Measurements from ENCODE around the gene EXOC3.

DNA sequence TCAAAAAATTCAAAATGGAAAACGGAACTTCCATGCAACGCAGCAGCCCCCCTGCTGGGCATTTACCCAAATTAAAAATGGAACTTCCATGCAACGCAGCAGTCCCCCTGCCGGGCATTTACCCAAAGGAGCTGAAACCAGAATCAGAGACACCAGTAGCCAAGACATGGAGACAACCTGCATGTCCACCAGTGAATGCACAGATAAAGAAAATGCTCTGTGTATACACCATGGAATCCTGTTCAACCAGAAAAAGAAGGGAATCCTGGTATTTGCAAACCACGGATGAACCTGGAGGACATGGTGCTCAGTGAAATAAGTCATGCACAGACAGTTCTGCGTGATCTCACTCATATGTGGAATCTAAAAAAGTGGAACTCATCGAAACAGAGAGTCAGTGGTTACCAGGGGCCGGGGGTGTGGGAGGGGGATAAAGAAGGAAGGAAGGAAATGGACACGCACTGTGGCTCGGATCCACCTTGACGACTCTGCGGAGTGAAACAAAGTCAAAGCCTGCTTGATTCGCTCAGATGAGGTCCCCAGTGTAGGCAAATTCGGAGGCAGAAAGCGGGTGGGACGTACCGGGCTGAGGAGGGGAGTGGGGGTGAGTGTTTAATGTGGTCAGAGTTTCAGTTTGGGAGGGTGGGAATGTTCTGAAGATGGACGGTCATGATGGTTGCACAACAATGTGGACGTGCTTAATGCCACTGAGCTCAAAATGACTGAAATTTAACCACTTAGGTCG is 40.2 kb upstream of the EXOC3 start:
- TF ChIP-seq POLR2A (IDR thresholded peaks at IDR 0.05; ENCODE audit: low read depth, low read length) (0 out of 2 replicates have a peak, but pooled peaks have one; percentile 34), POLR2AphosphoS5 (IDR thresholded peaks at IDR 0.05; ENCODE audit: low read depth, low read length) (0 out of 2 replicates have a peak, but pooled peaks have one; percentile 48), TAF1 (IDR thresholded peaks at IDR 0.05; ENCODE audit: borderline replicate concordance, low read depth, low read length) (no peak)
